Stimulated activated naive CD8-positive, alpha-beta T cell treated with anti-CD3 and anti-CD28 coated beads, Interleukin-15, Interleukin-2, amounts not matched to agents 100 ng/mL and 50 ng/mL, for 24 hours (primary cell): ENCODE data around the gene TCP10L.
"Not testable (repeated sequence)": the region's sequence is repeated elsewhere in the genome, so short reads cannot be mapped to it uniquely, and the experiment has no call there.

ENCODE experiments used
- H3K27ac Mint-ChIP-seq: one replicate; pipeline ENCODE4 v1.8.0; 2021; ENCODE audit warnings: mild to moderate bottlenecking, mixed read lengths
- H3K27me3 Mint-ChIP-seq: one replicate; pipeline ENCODE4 v1.8.0; 2021; ENCODE audit warnings: mixed read lengths
- H3K36me3 Mint-ChIP-seq: one replicate; pipeline ENCODE4 v1.8.0; 2021; ENCODE audit warnings: low read depth, mixed read lengths
- H3K4me1 Mint-ChIP-seq: one replicate; pipeline ENCODE4 v1.8.0; 2021; ENCODE audit warnings: low read depth, mixed read lengths
- H3K4me3 Mint-ChIP-seq: one replicate; pipeline ENCODE4 v1.8.0; 2021; ENCODE audit warnings: mild to moderate bottlenecking, mixed read lengths
- H3K9me3 Mint-ChIP-seq: one replicate; pipeline ENCODE4 v1.8.0; 2021; ENCODE audit warnings: mixed read lengths

The TCP10L gene

DNA sequence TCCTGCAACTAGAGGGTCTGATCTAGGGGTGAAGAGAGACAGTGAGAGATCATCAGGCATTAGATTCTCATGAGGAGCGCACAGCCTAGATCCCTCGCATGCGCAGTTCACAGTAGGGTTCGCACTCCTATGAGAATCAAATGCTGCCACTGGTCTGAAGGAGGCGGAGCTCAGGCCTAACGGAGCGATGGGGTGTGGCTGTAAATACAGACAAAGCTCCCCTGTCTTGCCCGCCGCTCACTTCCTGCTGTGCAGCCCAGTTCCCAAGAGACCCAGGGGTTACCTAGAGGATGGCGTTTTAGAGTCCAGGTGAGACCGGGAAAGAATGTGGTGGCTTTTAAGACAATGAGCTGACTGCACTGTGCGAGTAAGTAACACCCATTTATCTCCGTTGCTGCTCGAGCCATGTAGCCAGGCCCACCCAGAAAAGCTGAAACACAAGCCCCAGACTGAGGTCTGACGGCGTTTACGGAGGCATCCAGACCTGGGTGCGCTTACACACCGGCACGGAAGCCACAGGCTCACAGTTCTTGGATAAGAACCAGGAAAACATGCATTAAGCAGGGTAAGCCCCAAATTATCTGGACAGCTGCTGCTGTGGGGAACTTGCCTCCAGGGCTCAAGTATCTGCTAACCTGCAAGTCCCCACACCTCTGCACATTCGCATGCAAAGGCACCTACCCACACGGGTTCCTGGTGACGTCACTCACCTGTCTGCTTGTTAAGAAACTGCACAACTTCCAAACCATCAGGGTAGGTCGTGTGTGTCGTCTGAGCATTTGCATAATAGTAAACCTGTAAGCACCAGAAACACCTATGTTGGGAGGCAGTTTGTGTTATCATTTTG is 12.5 kb downstream of the TCP10L start:
- Mint-ChIP-seq H3K27ac (no peak overlapping the region), H3K27me3 (no peaks in the 10 kb centered on the region), H3K4me3 (no peak overlapping the region), H3K4me1 (peaks cover 15% of the 10 kb centered on the region), H3K36me3 (no peaks in the 10 kb centered on the region), H3K9me3 (no peaks in the 10 kb centered on the region)

DNA sequence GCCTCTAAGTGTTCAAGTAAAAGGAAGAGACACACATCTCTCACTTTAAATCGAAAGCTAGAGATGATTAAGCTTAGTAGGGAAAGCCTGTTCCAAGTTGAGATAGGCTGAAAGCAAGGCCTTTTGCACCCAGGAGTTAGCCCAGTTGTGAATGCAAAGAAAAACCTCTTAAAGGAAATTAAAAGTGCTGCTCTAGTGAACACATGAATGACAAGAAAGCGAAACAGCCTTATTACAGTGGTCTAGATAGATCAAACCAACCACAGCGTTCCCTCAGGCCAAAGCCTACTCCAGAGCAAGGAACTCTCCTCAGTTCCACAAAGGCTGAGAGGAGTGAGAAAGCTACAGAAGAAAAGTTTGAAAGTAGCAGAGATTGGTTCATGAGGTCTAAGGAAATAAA is 14.9 kb downstream of the TCP10L start:
- H3K36me3 Mint-ChIP-seq: no peaks in the 10 kb centered on the region
- peaks cover 15% of the 10 kb centered on the region for H3K4me1 Mint-ChIP-seq
- no peak overlapping the region for H3K27ac Mint-ChIP-seq
- H3K27me3 Mint-ChIP-seq: no peaks in the 10 kb centered on the region
- no peaks in the 10 kb centered on the region for H3K9me3 Mint-ChIP-seq
- peak overlapping the region; percentile 84 for H3K4me3 Mint-ChIP-seq

DNA sequence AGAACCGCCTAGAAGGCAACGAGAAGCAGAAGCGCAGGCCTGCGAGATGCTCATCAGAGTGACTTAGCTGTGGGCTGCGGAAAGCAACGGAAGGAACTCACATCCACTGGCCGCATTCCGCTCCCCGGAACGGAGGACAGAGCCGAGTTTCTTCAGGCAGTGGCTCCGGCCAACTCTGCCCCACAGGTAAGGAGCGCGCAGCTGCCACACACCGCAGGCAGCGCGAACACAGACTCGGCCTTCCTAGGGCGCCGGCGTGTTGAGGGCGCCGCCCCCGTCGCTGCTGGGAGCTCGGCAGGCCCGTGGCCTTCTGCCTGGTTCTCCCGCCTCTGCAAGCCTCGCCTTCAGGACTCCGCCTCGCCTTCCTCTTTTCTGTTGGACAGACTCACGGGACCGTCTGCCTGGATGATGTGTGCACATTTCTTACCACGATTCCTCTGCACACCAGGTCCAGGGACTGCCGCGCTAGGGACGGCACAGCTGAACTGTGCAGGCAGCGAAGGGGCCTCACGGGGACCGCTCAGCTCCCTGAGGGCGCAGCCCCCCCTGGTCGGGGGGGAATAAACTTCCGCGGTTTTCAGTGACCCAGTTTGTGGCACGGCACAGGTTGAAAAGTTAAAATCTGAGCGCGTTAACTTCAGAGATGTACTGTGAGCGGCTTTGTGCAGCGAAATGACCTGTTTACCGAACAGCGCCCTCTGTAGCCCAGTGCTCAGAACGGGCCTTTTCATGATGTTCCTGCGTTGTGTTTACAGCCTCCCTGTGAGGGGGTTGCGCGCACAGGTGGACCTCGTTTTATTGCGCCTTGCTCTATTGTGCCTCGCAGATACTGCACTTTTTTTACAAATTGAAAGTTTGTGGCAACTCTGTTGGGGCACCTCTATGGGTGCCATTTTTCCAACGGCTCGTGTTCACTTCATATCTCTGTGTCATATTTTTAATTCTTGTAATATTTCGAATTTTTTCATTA is 15.8 kb downstream of the TCP10L start:
- Mint-ChIP-seq H3K36me3 (peaks cover 6% of the 10 kb centered on the region), H3K9me3 (peaks cover 8% of the 10 kb centered on the region), H3K4me1 (peaks cover 15% of the 10 kb centered on the region), H3K27me3 (no peaks in the 10 kb centered on the region), H3K4me3 (peak overlapping the region; percentile 84), H3K27ac (peak overlapping the region; percentile 6)

DNA sequence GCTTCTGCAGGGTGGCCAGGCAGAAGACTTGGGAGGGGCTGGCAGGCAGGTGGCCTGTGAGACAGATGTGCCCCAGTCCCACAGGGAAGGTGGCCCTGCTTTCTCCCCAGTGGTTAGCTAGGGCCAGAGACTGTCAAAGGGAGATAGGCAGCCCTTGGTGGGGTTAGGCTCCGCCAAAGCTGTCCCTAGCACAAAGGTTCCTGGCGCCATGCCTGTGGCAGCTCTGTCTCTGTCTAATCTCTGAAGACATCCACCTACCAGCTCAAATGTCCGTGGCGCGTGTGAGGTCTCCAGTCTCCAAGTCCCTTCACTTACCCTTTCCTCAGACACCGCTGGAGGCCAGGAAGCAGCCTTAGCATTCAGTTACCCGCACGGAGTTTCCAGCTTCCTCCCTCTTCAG is 17.7 kb downstream of the TCP10L start:
- Mint-ChIP-seq H3K4me3 (no peak overlapping the region), H3K27me3 (no peaks in the 10 kb centered on the region), H3K36me3 (peaks cover 9% of the 10 kb centered on the region), H3K9me3 (peaks cover 11% of the 10 kb centered on the region), H3K4me1 (peaks cover 18% of the 10 kb centered on the region), H3K27ac (no peak overlapping the region)

DNA sequence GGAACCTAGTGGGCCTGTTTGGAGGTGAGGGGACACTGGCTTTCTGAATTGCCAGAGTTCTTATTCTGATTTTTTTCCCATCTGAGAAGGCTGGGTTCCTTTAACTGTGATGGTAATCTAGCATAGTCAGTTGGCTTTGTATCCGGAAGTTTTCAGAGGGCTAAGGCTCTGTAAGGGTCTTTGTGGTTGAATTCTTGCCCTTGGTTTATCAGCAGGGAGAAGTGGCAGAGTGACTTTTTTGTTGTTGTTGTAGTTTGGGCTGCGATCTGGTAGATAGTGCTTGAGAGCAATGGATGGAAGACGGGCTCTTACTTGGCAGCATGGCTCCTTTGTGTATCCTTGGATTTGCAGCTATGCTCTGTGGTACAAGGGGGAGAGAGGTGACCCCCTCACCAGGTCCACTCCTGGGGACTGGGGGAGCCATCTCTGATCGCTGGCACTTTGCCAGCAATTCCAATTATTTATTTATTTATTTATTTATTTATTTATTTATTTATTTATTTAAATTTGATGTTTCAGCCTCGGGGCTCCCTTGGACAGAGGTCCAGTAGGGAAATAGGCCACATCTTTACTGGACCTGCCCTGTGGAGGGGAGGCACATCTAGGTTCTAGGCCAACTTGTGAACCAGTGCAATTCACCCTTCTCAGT is 18.5 kb downstream of the TCP10L start:
- H3K36me3 Mint-ChIP-seq: peaks cover 9% of the 10 kb centered on the region
- peaks cover 11% of the 10 kb centered on the region for H3K9me3 Mint-ChIP-seq
- no peak overlapping the region for H3K4me3 Mint-ChIP-seq
- no peaks in the 10 kb centered on the region for H3K27me3 Mint-ChIP-seq
- no peak overlapping the region for H3K27ac Mint-ChIP-seq
- H3K4me1 Mint-ChIP-seq: peaks cover 25% of the 10 kb centered on the region

DNA sequence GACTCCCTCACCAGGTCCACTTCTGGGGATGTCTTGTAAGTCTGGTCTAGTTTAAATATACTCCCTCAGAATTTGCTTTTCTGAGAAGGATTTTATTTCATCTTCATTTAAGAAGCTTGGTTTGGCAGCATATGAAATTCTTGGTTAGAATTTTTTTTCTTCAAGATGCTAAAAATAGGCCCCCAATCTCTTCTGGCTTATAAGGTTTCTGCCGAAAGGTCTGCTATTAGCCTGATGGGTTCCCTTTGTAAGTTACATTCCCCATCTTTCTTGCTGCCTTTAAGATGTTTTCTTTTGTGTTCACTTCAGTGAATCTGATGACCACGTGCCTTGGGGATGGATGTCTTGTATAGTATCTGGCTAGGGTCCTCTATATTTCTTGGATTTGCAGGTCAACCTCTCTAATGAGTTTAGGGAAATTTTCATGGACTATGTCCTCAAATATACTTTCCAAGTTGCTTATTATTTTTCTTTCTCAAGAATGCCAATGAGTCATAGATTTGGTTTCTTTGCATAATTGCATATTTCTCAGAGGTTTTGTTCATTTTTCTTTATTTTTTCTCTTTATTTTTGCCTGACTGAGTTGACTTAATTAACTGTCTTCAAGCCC is 19.4 kb downstream of the TCP10L start:
- H3K4me3 Mint-ChIP-seq: no peak overlapping the region
- peaks cover 11% of the 10 kb centered on the region for H3K9me3 Mint-ChIP-seq
- H3K36me3 Mint-ChIP-seq: peaks cover 9% of the 10 kb centered on the region
- no peak overlapping the region for H3K27ac Mint-ChIP-seq
- H3K4me1 Mint-ChIP-seq: peaks cover 25% of the 10 kb centered on the region
- no peaks in the 10 kb centered on the region for H3K27me3 Mint-ChIP-seq

DNA sequence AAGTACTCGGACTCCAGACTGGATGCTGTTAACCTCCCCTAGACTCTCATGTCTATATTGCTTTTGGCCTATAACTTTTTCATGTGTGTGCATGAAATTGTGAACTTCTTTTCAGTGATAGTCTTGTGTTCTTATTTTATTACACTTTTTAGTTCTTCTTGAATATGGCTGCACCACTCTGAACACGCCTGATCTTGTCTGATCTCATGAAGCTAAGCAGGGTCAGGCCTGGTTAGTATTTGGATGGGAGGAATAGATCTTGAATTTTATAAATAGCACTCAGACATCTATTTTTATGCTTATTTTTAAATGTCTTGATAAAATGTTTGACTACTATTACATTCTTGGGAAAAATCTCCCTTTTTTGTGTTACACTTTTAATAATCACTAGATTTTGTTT is 22.4 kb downstream of the TCP10L start:
- H3K36me3 Mint-ChIP-seq: peaks cover 9% of the 10 kb centered on the region

DNA sequence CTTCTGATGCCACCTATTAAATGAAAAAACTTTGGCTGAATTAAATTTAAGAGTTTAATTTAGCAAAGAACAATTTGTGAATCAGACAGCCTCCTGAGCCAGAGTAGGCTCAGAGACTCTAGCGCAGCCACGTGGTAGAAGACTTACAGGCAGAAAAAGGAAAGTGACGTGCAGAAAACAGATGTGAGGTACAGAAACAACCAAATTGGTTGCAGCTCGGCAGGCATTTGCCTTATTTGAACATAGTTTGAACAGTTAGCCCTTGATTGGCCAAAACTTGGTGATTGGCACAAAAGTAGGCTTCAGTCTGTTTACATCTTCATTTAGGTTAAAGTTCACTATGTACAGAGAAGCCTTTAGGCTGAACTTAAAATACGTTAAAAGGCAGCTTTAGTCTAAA is 22.9 kb downstream of the TCP10L start:
- H3K9me3 Mint-ChIP-seq: peaks cover 11% of the 10 kb centered on the region
- peaks cover 10% of the 10 kb centered on the region for H3K4me1 Mint-ChIP-seq
- peaks cover 9% of the 10 kb centered on the region for H3K36me3 Mint-ChIP-seq
- H3K4me3 Mint-ChIP-seq: no peak overlapping the region
- no peak overlapping the region for H3K27ac Mint-ChIP-seq
- H3K27me3 Mint-ChIP-seq: no peaks in the 10 kb centered on the region

More for the DNA sequence above, 22.4 kb downstream of the TCP10L start:
- Mint-ChIP-seq H3K27ac (no peak overlapping the region), H3K9me3 (peaks cover 11% of the 10 kb centered on the region), H3K27me3 (no peaks in the 10 kb centered on the region), H3K4me3 (no peak overlapping the region), H3K4me1 (peaks cover 10% of the 10 kb centered on the region)

DNA sequence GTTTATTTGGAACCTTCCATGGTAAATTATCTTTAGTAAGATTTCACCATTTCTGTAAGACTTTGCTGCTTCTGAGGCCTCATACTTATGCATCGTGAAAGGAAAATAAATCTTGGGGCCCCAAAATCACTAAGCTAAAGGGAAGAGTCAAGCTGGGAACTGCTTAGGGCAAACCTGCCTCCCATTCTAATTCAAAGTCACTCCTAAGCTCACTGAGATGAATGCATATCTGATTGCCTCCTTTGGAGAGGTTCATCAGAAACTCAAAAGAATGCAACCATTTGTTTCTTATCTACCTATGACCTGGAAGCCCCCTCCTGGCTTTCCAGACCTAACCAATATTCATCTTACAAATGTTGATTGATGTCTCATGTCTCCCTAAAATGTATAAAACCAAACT is 23.8 kb downstream of the TCP10L start:
- Mint-ChIP-seq H3K4me1 (peaks cover 10% of the 10 kb centered on the region), H3K9me3 (peaks cover 11% of the 10 kb centered on the region)
- not testable (repeated sequence) for H3K27ac Mint-ChIP-seq, H3K27me3 Mint-ChIP-seq, H3K4me3 Mint-ChIP-seq, H3K36me3 Mint-ChIP-seq

DNA sequence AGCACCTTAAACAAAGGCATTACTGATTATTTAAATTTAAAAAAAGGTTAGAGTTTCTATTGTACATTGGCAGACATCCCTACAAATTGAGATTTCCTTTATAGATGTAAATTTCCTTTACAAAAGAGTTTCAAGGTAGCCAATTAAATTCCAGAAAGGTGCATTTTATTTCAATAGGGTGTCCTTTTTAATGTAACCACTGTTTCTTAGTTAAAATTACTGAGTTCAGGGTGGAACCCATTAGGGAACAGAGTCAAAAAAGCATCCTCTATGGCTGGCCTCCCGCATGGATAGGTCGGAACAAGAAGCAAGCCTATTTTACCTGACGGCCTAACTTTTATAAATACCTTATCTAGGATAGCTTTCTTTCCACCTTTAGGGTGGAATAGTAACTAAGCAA is 24.4 kb downstream of the TCP10L start:
- H3K4me1 Mint-ChIP-seq: peaks cover 10% of the 10 kb centered on the region
- peaks cover 9% of the 10 kb centered on the region for H3K36me3 Mint-ChIP-seq
- H3K4me3 Mint-ChIP-seq: no peak overlapping the region
- no peak overlapping the region for H3K27ac Mint-ChIP-seq
- no peaks in the 10 kb centered on the region for H3K27me3 Mint-ChIP-seq
- H3K9me3 Mint-ChIP-seq: peaks cover 11% of the 10 kb centered on the region

DNA sequence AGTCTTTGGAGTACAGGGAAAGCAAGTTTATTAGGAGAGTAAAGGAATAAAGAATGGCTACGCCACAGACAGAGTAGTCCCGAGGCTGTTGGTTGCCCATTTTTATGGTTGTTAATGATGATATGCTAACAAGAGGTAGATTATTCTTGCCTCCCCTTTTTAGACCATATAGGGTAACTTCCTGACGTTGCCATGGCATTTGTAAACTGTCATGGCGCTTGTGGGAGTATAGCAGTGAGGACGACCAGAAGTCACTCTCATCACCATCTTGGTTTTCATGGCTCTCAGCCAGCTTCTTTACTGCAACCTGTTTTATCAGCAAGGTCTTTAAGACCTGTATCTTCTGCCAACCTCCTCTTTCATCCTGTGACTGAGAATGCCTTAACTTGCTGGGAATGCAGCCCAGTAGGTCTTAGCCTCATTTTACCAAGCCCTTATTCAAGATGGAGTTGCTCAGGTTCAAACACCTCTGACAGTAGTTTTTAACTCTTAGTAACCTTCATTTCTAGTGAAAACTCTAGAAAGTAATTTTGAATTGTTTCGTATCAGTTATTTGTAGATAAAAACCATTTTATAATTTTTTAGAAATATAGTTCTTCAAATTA is 26.2 kb downstream of the TCP10L start:
- Mint-ChIP-seq H3K9me3 (no peaks in the 10 kb centered on the region), H3K4me1 (peaks cover 10% of the 10 kb centered on the region), H3K4me3 (no peak overlapping the region), H3K36me3 (no peaks in the 10 kb centered on the region), H3K27ac (no peak overlapping the region), H3K27me3 (no peaks in the 10 kb centered on the region)

DNA sequence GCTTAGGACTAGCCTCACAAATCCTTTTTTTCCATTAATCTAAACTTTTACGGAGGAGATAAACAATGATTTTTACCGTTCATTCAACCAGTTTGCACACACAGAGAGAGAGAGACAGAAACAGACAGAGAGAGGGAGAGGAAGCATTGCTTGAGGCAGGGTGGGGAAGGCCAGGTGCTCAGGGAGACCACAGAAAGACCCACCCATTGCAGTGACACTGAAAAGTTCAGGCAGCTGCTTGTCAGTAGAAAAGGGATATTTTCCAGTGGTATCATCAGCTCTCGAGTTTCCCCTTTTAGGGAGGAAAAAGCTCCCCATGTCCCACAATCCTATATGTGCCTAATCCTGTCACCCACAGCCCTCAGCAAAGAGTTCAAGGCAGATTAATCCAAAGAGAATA is 27.2 kb downstream of the TCP10L start:
- H3K36me3 Mint-ChIP-seq: no peaks in the 10 kb centered on the region
- peaks cover 10% of the 10 kb centered on the region for H3K4me1 Mint-ChIP-seq
- H3K9me3 Mint-ChIP-seq: no peaks in the 10 kb centered on the region
- no peaks in the 10 kb centered on the region for H3K27me3 Mint-ChIP-seq
- H3K4me3 Mint-ChIP-seq: no peak overlapping the region
- no peak overlapping the region for H3K27ac Mint-ChIP-seq

DNA sequence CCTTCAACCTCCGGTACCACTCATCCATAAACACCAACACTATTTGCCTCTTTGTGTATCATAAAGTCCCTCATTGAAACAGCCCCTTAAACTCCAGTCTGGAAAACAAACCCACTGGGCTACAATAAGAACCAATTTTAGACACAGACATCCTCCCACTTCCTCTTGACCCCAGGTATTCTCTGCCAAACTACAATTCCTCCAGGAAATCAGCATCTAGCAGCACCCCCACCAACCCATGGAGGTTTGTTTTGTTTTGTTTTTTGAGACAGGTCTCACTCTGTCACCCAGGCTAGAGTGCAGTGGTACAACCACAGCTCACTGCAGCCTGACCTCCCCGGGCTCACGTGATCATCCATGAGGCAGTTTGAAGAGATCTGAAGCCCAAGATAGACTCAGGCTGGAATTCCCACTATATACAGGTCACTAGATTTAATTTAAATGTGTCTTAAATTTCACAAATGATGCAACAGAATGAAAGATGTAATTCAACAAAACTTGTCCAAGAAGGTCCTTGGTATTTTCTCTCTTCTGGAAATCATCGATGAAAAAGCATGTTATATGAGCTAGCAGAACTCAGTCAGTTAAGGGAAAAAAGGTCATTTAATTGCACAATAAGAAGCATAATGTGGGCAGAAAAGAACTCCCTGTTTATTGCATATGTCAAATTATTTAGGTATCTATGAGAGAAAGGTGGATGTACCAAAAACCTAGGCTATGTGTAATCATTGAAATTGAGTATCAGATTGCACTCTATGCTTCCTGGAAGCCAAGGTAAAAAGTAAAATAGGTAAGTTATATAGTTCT is 30.3 kb downstream of the TCP10L start:
- Mint-ChIP-seq H3K27ac (no peak overlapping the region), H3K9me3 (no peaks in the 10 kb centered on the region), H3K4me1 (no peaks in the 10 kb centered on the region), H3K36me3 (no peaks in the 10 kb centered on the region), H3K4me3 (no peak overlapping the region), H3K27me3 (no peaks in the 10 kb centered on the region)
